OCI-LY3 (cell line): ENCODE data around the gene ULBP1.

Source experiments
- H2AFZ ChIP-seq: fragments of 200-600, 300-600 bp; shearing (Covaris generic); 2 replicates; pipeline ENCODE4 v1.6.0; 2014; ENCODE audit warnings: antibody characterized with exemption, low read depth, low read length
- H3K27ac ChIP-seq: fragments of 200-600, 300-600 bp; sonication (generic); 2 replicates; pipeline ENCODE4 v1.5.1; 2014; ENCODE audit warnings: mild to moderate bottlenecking, low read length, moderate library complexity, mixed read lengths
- H3K27me3 ChIP-seq: fragments of 200-600, 300-600 bp; sonication (generic); 2 replicates; pipeline ENCODE4 v1.6.1; 2014; ENCODE audit warnings: low read depth, low read length, mixed read lengths
- H3K36me3 ChIP-seq: fragments of 200-600, 300-600 bp; sonication (generic); replicated peaks from 2 replicates; pipeline ENCODE3; 2014; ENCODE audit warnings: low read depth, low read length, mixed read lengths
- H3K4me1 ChIP-seq: fragments of 300-600, 200-600 bp; sonication (generic); 2 replicates; pipeline ENCODE4 v1.6.1; 2014; ENCODE audit warnings: low read length, mixed read lengths
- H3K4me2 ChIP-seq: fragments of 200-600, 300-600 bp; sonication (generic); 2 replicates; pipeline ENCODE4 v1.6.1; 2014; ENCODE audit warnings: low read length, mixed read lengths
- H3K4me3 ChIP-seq: fragments of 300-600, 200-600 bp; sonication (generic); 2 replicates; pipeline ENCODE4 v1.5.1; 2014; ENCODE audit warnings: antibody characterized with exemption, mild to moderate bottlenecking, low read length, moderate library complexity
- H3K79me2 ChIP-seq: fragments of 300-600, 200-600 bp; shearing (Covaris generic); 2 replicates; pipeline ENCODE4 v1.6.1; 2014; ENCODE audit warnings: mild to moderate bottlenecking, low read length, mixed read lengths
- H3K9ac ChIP-seq: fragments of 300-600, 200-600 bp; shearing (Covaris generic); 2 replicates; pipeline ENCODE4 v1.6.0; 2014; ENCODE audit warnings: mild to moderate bottlenecking, low read length, moderate library complexity
- H3K9me3 ChIP-seq: fragments of 200-600, 300-600 bp; shearing (Covaris generic); 2 replicates; pipeline ENCODE4 v1.6.1; 2014; ENCODE audit warnings: low read length, mixed read lengths; ENCODE audit not compliant: insufficient read depth
- H4K20me1 ChIP-seq: fragments of 200-600, 300-600 bp; sonication (generic); 2 replicates; pipeline ENCODE4 v1.6.1; 2016; ENCODE audit warnings: low read length, mixed read lengths; ENCODE audit not compliant: insufficient read depth
- CTCF ChIP-seq: fragments of 200-600, 300-600 bp; sonication (generic); IDR thresholded peaks from 2 replicates; pipeline ENCODE4 v1.5.1; 2014; ENCODE audit warnings: antibody characterized with exemption, low read length, low read depth
- EZH2phosphoT487 ChIP-seq: fragments of 200-600 bp; shearing (Covaris generic); IDR thresholded peaks from 2 replicates; pipeline ENCODE4 v1.6.1; 2018; ENCODE audit warnings: antibody characterized with exemption, mixed run types, low read depth

ULBP1 gene

GRCh38 chr6:149938571-149939355, 25.0 kb upstream of the ULBP1 start:
- no peaks in the 10 kb centered on the region for H3K9me3 ChIP-seq
- H3K36me3 ChIP-seq, result no peaks in the 10 kb centered on the region
- H4K20me1 ChIP-seq, result no peaks in the 10 kb centered on the region
- peak overlapping the region; percentile 91 for H3K4me3 ChIP-seq
- H3K9ac ChIP-seq, result peak overlapping the region; percentile 63
- H3K79me2 ChIP-seq, result no peaks in the 10 kb centered on the region
- no peak for TF ChIP-seq CTCF
- TF ChIP-seq EZH2phosphoT487, result no peak
- H2AFZ ChIP-seq, result peak overlapping the region; percentile 45; the same call in 1 of the 2 replicates
- H3K4me2 ChIP-seq, result peak overlapping the region; percentile 94
- H3K4me1 ChIP-seq, result peaks cover 19% of the 10 kb centered on the region
- H3K27me3 ChIP-seq, result peaks cover 51% of the 10 kb centered on the region
- no peak overlapping the region for H3K27ac ChIP-seq

- Histone ChIP-seq H3K4me2 (peak overlapping the region; percentile 94), H3K9ac (peak overlapping the region; percentile 63), H3K27me3 (peaks cover 51% of the 10 kb centered on the region), H3K27ac (no peak overlapping the region), H3K36me3 (no peaks in the 10 kb centered on the region), H3K79me2 (no peaks in the 10 kb centered on the region), H4K20me1 (no peaks in the 10 kb centered on the region), H3K4me3 (peak overlapping the region; percentile 91), H2AFZ (no peak overlapping the region), H3K9me3 (no peaks in the 10 kb centered on the region), H3K4me1 (peaks cover 19% of the 10 kb centered on the region)
- TF ChIP-seq EZH2phosphoT487 (no peak), CTCF (no peak)
Measured at GRCh38 chr6:149939356-149939648, 24.4 kb upstream of the ULBP1 start.

GRCh38 chr6:149939909-149940671, 23.7 kb upstream of the ULBP1 start:
- Histone ChIP-seq H3K4me3 (no peak overlapping the region), H3K36me3 (no peaks in the 10 kb centered on the region), H3K9ac (no peak overlapping the region), H4K20me1 (no peaks in the 10 kb centered on the region), H3K27me3 (peaks cover 45% of the 10 kb centered on the region), H3K27ac (no peak overlapping the region), H3K9me3 (no peaks in the 10 kb centered on the region), H3K4me2 (peak overlapping the region; percentile 94), H2AFZ (no peak overlapping the region), H3K79me2 (no peaks in the 10 kb centered on the region), H3K4me1 (peaks cover 19% of the 10 kb centered on the region)
- no peak for TF ChIP-seq EZH2phosphoT487
- TF ChIP-seq CTCF, result no peak

- H3K9me3 ChIP-seq, result no peaks in the 10 kb centered on the region
- peaks cover 19% of the 10 kb centered on the region for H3K4me1 ChIP-seq
- H3K4me3 ChIP-seq, result no peak overlapping the region
- no peak overlapping the region for H2AFZ ChIP-seq
- no peak for TF ChIP-seq CTCF
- no peak for TF ChIP-seq EZH2phosphoT487
- no peaks in the 10 kb centered on the region for H4K20me1 ChIP-seq
- peaks cover 39% of the 10 kb centered on the region for H3K27me3 ChIP-seq
- no peak overlapping the region for H3K9ac ChIP-seq
- H3K36me3 ChIP-seq, result no peaks in the 10 kb centered on the region
- no peak overlapping the region for H3K27ac ChIP-seq
- no peaks in the 10 kb centered on the region for H3K79me2 ChIP-seq
- H3K4me2 ChIP-seq, result no peak overlapping the region
Measured at GRCh38 chr6:149940672-149940982, 23.1 kb upstream of the ULBP1 start.
